HG03439 (cell line): ENCODE measurements around the gene BTAF1.

ENCODE experiments used
- ATAC-seq: cut with Tn5 transposase; IDR thresholded peaks from one replicate; pipeline ENCODE4 v1.9.1; 2021; ENCODE audit warnings: mild to moderate bottlenecking, moderate library complexity; ENCODE audit not compliant: unreplicated experiment

BTAF1 gene

GRCh38 chr10:91908337-91909116, 15.0 kb upstream of the BTAF1 start:
- peak; percentile 91 for ATAC-seq

GRCh38 chr10:91909117-91909677, 14.4 kb upstream of the BTAF1 start, which contains the start of gene FGFBP3:
Gene FGFBP3 (minus strand): TSS chr10:91909486. CDS start chr10:91908969, 517 bp downstream.
- no peak for ATAC-seq

GRCh38 chr10:91910467-91910866, 13.1 kb upstream of the BTAF1 start:
- no peak for ATAC-seq

- ATAC-seq: no peak
Observed at GRCh38 chr10:91919651-91920050, 3.9 kb upstream of the BTAF1 start.

GRCh38 chr10:91924212-91925021, 847 bp downstream of the BTAF1 start:
- ATAC-seq: peak; percentile 26

- no peak for ATAC-seq
Observed at GRCh38 chr10:91925022-91925320, 1.4 kb downstream of the BTAF1 start.

- no peak for ATAC-seq
Observed at GRCh38 chr10:91930939-91931338, 7.4 kb downstream of the BTAF1 start.

GRCh38 chr10:91931526-91932190, 8.1 kb downstream of the BTAF1 start:
- no peak for ATAC-seq

- ATAC-seq: no peak
Observed at GRCh38 chr10:91932737-91933136, 9.2 kb downstream of the BTAF1 start.

GRCh38 chr10:91935886-91936285, 12.3 kb downstream of the BTAF1 start:
- no peak for ATAC-seq

- ATAC-seq: no peak
Observed at GRCh38 chr10:91939653-91940052, 16.1 kb downstream of the BTAF1 start.

- ATAC-seq: no peak
Observed at GRCh38 chr10:91941426-91941825, 17.9 kb downstream of the BTAF1 start.

- ATAC-seq: peak; percentile 82
Observed at GRCh38 chr10:91944880-91945630, 21.5 kb downstream of the BTAF1 start.

- no peak for ATAC-seq
Observed at GRCh38 chr10:91953600-91954160, 30.1 kb downstream of the BTAF1 start.

GRCh38 chr10:91955114-91955513, 31.5 kb downstream of the BTAF1 start:
- no peak for ATAC-seq

GRCh38 chr10:91957091-91957490, 33.5 kb downstream of the BTAF1 start:
- ATAC-seq: no peak

GRCh38 chr10:91969297-91969696, 45.7 kb downstream of the BTAF1 start:
- no peak for ATAC-seq

GRCh38 chr10:91974960-91975359, 51.4 kb downstream of the BTAF1 start:
- no peak for ATAC-seq

- ATAC-seq: no peak
Observed at GRCh38 chr10:91975438-91975837, 51.9 kb downstream of the BTAF1 start.

GRCh38 chr10:91976317-91977051, 52.9 kb downstream of the BTAF1 start:
- no peak for ATAC-seq
